ENCODE results near the gene MSN. TPM values are rescaled to one million over a fixed set of nuclear protein-coding genes. Genes with fewer than 3 reads are reported as not detected.

The MSN gene
- polyA plus RNA-seq, 1 donor from 2014 or later: 2.3 TPM

DNA sequence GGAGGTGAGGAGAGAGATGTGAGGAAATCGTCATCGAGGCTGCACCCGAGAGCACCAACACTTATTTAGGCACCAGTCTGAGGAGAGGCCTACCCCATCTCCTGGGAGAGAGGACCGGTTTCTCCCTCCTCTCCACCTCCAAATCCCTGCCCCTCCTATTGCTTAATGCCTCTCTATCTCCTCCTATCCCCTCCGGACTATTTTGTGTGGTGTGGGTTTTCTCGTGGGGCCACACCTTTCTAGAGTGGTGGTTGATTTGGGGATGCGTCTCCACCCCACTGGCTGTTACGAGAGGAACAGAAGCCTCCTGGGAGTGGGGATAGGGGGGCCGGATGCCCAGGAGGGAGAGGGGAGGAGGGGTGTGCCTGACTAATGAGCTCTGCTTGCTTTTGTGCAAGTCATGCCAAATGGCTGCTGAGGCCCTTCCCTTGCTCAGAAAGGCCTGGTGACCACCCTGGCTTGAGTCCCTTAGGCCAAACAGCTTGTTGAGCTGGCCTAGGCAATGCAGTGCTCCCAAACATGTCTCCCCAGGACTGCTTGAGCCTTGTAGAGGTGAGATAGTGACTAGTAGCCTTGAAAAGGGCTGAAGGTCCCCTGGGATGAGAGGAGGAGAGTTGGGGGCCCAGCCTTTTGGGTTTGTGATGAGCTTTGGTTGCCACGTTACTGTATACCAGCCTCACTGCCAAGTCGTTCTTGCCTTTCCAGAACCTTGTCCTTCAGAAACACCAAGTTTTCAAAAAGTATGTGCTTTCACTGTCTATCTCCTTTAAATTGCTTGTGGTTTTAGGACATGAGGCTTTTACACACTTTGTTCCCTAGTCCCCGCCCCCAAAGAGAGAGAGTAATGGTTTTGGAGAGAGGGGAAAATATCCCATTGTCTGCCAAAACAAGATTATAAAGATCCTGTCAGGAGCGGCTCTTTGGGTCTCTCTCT lies 1.2 kb downstream of the MSN start:
- Histone ChIP-seq H3K4me2 (ENCODE audit: low read length) (no peak overlapping the region), H3K9ac (ENCODE audit: low read length) (no peak overlapping the region), H3K9me2 (ENCODE audit: insufficient read depth, low read length) (no peaks in the 10 kb centered on the region), H3K9me3 (ENCODE audit: low read length) (no peaks in the 10 kb centered on the region), H3K79me2 (replicated peaks; ENCODE audit: insufficient read depth, low read length) (no peaks in the 10 kb centered on the region), H4K20me1 (ENCODE audit: insufficient read depth) (no peaks in the 10 kb centered on the region), H3F3A (ENCODE audit: insufficient read depth, low read length, poor library complexity, severe bottlenecking) (no peaks in the 10 kb centered on the region), H3K4me3 (ENCODE audit: low read length) (no peak overlapping the region), H3K36me3 (ENCODE audit: insufficient read depth, low read length) (no peaks in the 10 kb centered on the region), H3K27ac (ENCODE audit: low read length) (no peak overlapping the region), H3K27me3 (ENCODE audit: insufficient read depth, low read depth, low read length) (no peaks in the 10 kb centered on the region), H2AFZ (ENCODE audit: low read depth, low read length) (no peak overlapping the region)
- TF ChIP-seq RAD21 (conservative IDR thresholded peaks at IDR 0.05) (no peak), TAF1 (IDR thresholded peaks at IDR 0.05; ENCODE audit: low read depth) (no peak), REST (IDR thresholded peaks at IDR 0.05; ENCODE audit: borderline replicate concordance) (no peak), EP300 (conservative IDR thresholded peaks at IDR 0.05; ENCODE audit: poor library complexity, severe bottlenecking) (no peak), POLR2AphosphoS5 (IDR thresholded peaks at IDR 0.05) (no peak), EZH2 (IDR thresholded peaks at IDR 0.05; ENCODE audit: borderline replicate concordance, insufficient read depth, low read length, poor library complexity, severe bottlenecking) (no peak), MXI1 (conservative IDR thresholded peaks at IDR 0.05; ENCODE audit: poor library complexity, severe bottlenecking) (no peak), SMC3 (conservative IDR thresholded peaks at IDR 0.05; ENCODE audit: poor library complexity) (no peak)
- TF ChIP-seq, protein P1, sequence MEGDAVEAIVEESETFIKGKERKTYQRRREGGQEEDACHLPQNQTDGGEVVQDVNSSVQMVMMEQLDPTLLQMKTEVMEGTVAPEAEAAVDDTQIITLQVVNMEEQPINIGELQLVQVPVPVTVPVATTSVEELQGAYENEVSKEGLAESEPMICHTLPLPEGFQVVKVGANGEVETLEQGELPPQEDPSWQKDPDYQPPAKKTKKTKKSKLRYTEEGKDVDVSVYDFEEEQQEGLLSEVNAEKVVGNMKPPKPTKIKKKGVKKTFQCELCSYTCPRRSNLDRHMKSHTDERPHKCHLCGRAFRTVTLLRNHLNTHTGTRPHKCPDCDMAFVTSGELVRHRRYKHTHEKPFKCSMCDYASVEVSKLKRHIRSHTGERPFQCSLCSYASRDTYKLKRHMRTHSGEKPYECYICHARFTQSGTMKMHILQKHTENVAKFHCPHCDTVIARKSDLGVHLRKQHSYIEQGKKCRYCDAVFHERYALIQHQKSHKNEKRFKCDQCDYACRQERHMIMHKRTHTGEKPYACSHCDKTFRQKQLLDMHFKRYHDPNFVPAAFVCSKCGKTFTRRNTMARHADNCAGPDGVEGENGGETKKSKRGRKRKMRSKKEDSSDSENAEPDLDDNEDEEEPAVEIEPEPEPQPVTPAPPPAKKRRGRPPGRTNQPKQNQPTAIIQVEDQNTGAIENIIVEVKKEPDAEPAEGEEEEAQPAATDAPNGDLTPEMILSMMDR (IDR thresholded peaks at IDR 0.05; ENCODE audit: poor library complexity, severe bottlenecking): no peak

GRCh38 chrX:65671286-65671685 lies 3.8 kb downstream of the MSN start:
- H3K9me3 ChIP-seq (ENCODE audit: low read length): no peaks in the 10 kb centered on the region
- no peaks in the 10 kb centered on the region for H3F3A ChIP-seq (ENCODE audit: insufficient read depth, low read length, poor library complexity, severe bottlenecking)
- H3K9me2 ChIP-seq (ENCODE audit: insufficient read depth, low read length): no peaks in the 10 kb centered on the region
- H3K4me2 ChIP-seq (ENCODE audit: low read length): no peak overlapping the region
- no peaks in the 10 kb centered on the region for H3K36me3 ChIP-seq (ENCODE audit: insufficient read depth, low read length)
- H2AFZ ChIP-seq (ENCODE audit: low read depth, low read length): no peak overlapping the region
- TF ChIP-seq REST (IDR thresholded peaks at IDR 0.05; ENCODE audit: borderline replicate concordance) (no peak), RAD21 (conservative IDR thresholded peaks at IDR 0.05) (no peak), POLR2AphosphoS5 (IDR thresholded peaks at IDR 0.05) (no peak), EP300 (conservative IDR thresholded peaks at IDR 0.05; ENCODE audit: poor library complexity, severe bottlenecking) (no peak), TAF1 (IDR thresholded peaks at IDR 0.05; ENCODE audit: low read depth) (no peak), SMC3 (conservative IDR thresholded peaks at IDR 0.05; ENCODE audit: poor library complexity) (no peak), EZH2 (IDR thresholded peaks at IDR 0.05; ENCODE audit: borderline replicate concordance, insufficient read depth, low read length, poor library complexity, severe bottlenecking) (no peak), MXI1 (conservative IDR thresholded peaks at IDR 0.05; ENCODE audit: poor library complexity, severe bottlenecking) (no peak)
- TF ChIP-seq, protein P1 (IDR thresholded peaks at IDR 0.05; ENCODE audit: poor library complexity, severe bottlenecking): no peak
- no peaks in the 10 kb centered on the region for H4K20me1 ChIP-seq (ENCODE audit: insufficient read depth)
- no peak overlapping the region for H3K4me3 ChIP-seq (ENCODE audit: low read length)
- no peaks in the 10 kb centered on the region for H3K79me2 ChIP-seq (replicated peaks; ENCODE audit: insufficient read depth, low read length)
- H3K27me3 ChIP-seq (ENCODE audit: insufficient read depth, low read depth, low read length): no peaks in the 10 kb centered on the region
- H3K27ac ChIP-seq (ENCODE audit: low read length): no peak overlapping the region
- H3K9ac ChIP-seq (ENCODE audit: low read length): no peak overlapping the region
